Kidney (tissue), 14 donors: Measurements from ENCODE around the gene KSR1. TPM values are rescaled to one million over a fixed set of nuclear protein-coding genes. Genes with fewer than 3 reads are reported as not detected.

Source experiments
- DNase-seq, 5 donors: peaks; one replicate each; pipeline ENCODE4 v3.0.0-alpha.2; 2013 to 2020
- FAIRE-seq: peaks from 2 replicates; lab custom pipeline; 2012; peaks lifted over from hg19 to GRCh38; lab: Jason Lieb, UNC
- H3K27ac ChIP-seq, 2 donors: one replicate each; pipeline ENCODE4 v1.7.0; 2013; ENCODE audit warnings: low read depth in 2 of 2, low read length in 2 of 2, inconsistent platforms in 1 of 2
- H3K27me3 ChIP-seq: one replicate; pipeline ENCODE4 v1.7.1; 2013; ENCODE audit warnings: low read length, inconsistent platforms; ENCODE audit not compliant: control insufficient read depth, insufficient read depth
- H3K36me3 ChIP-seq, 3 donors: one replicate each; pipeline versions ENCODE4 v1.7.0 to v1.7.1; 2013; ENCODE audit warnings: low read length in 3 of 3, control low read depth in 1 of 3, inconsistent platforms in 1 of 3; ENCODE audit not compliant: insufficient read depth in 3 of 3, control insufficient read depth in 2 of 3
- H3K4me1 ChIP-seq, 3 donors: one replicate each; pipeline versions ENCODE4 v1.7.0 to v1.7.1; 2013; ENCODE audit warnings: low read length in 3 of 3, inconsistent platforms in 1 of 3, low read depth in 1 of 3; ENCODE audit not compliant: control insufficient read depth in 2 of 3, insufficient read depth in 2 of 3
- H3K4me3 ChIP-seq, 3 donors: one replicate each; pipeline versions ENCODE4 v1.7.0 to v1.8.1; 2013; ENCODE audit warnings: low read length in 3 of 3, control low read depth in 1 of 3, inconsistent platforms in 1 of 3
- H3K9ac ChIP-seq, 3 donors: one replicate each; pipeline versions ENCODE4 v1.7.0 to v1.7.1; 2013; ENCODE audit warnings: low read length in 3 of 3, control low read depth in 1 of 3, inconsistent platforms in 1 of 3
- H3K9me3 ChIP-seq, 3 donors: one replicate each; pipeline versions ENCODE4 v1.7.0 to v1.7.1; 2013; ENCODE audit warnings: low read length in 3 of 3, control low read depth in 1 of 3, inconsistent platforms in 1 of 3; ENCODE audit not compliant: control insufficient read depth in 2 of 3, insufficient read depth in 1 of 3
- CTCF ChIP-seq: IDR thresholded peaks from 3 replicates; pipeline ENCODE4 v1.5.1; 2012; ENCODE audit warnings: mild to moderate bottlenecking, moderate library complexity, borderline replicate concordance; ENCODE audit not compliant: insufficient read depth; ENCODE audit errors: extremely low read depth
- intact Hi-C: fragments of 100-400 bp; cut with DNase I; formaldehyde crosslinking; loops from one replicate; pipeline ENCODE4 v1.11.1; 2022
- polyA plus RNA-seq: library from polyadenylated mRNA; stranded (reverse); fragments of 350-450 nt; fragmentation: Illumina TruSeq; extraction: RNeasy Lipid Tissue Mini Kit (QIAGEN cat#74804); gene quantifications from one replicate; pipeline ENCODE4 v1.2.3, GENCODE V29; 2014; ENCODE audit warnings: low read depth, low replicate concordance; ENCODE audit not compliant: insufficient read depth
- total RNA-seq: library from RNA; stranded (reverse); fragmentation: NEBNext Ultra II Directional; extraction: Animal tissue kit (Norgen Biotek cat#: 25700); gene quantifications from one replicate; pipeline ENCODE4 v1.2.1, GENCODE V29; 2021
- donor health status: control.
- donor health status: control.
- donor health status: control.
- donor health status: control.
- donor health status: control.
- donor health status: DM: yes; HTN: yes; CAD: no.
- donor health status: Normal renal cell carcinoma (clear cell type).

Gene KSR1
- total and polyA plus RNA-seq, 2 donors from 2014 or later: 11.7 to 97.3 TPM

GRCh38 chr17:27442702-27443101 is 13.5 kb upstream of the KSR1 start:
- Histone ChIP-seq H3K27me3 (no peaks in the 10 kb centered on the region), H3K4me1 (no peaks in the 10 kb centered on the region), H3K36me3 (no peaks in the 10 kb centered on the region), H3K9ac (no peak overlapping the region), H3K27ac (no peak overlapping the region), H3K9me3 (no peaks in the 10 kb centered on the region), H3K4me3 (no peak overlapping the region)
- TF ChIP-seq CTCF: no peak
- intact Hi-C loops: no loop called here
- DNase-seq: no peak
- FAIRE-seq: no peak

- TF ChIP-seq CTCF: no peak
- Histone ChIP-seq H3K4me1 (no peaks in the 10 kb centered on the region), H3K4me3 (no peak overlapping the region), H3K36me3 (no peaks in the 10 kb centered on the region), H3K27ac (no peak overlapping the region), H3K27me3 (no peaks in the 10 kb centered on the region), H3K9ac (no peak overlapping the region), H3K9me3 (no peaks in the 10 kb centered on the region)
- intact Hi-C loops: no loop called here
- no peak for FAIRE-seq
- DNase-seq: no peak
Measured at GRCh38 chr17:27443491-27443890, 12.8 kb upstream of the KSR1 start.

- H3K36me3 ChIP-seq: no peaks in the 10 kb centered on the region
- TF ChIP-seq CTCF: no peak
- DNase-seq (no peak), FAIRE-seq (no peak)
- H3K4me3 ChIP-seq: no peak overlapping the region
- intact Hi-C loops: no loop called here
- H3K4me1 ChIP-seq: no peaks in the 10 kb centered on the region
- H3K9me3 ChIP-seq: no peaks in the 10 kb centered on the region
- H3K27me3 ChIP-seq: no peaks in the 10 kb centered on the region
- no peak overlapping the region for H3K9ac ChIP-seq
- no peak overlapping the region for H3K27ac ChIP-seq
Measured at GRCh38 chr17:27445971-27446370, 10.3 kb upstream of the KSR1 start.
